OCI-M1 (cell line): ENCODE data around the gene APC2.

Experiments
- DNase-seq: peaks from one replicate; lab custom pipeline; 2025; lab: John Stamatoyannopoulos, UW

Gene APC2

DNA sequence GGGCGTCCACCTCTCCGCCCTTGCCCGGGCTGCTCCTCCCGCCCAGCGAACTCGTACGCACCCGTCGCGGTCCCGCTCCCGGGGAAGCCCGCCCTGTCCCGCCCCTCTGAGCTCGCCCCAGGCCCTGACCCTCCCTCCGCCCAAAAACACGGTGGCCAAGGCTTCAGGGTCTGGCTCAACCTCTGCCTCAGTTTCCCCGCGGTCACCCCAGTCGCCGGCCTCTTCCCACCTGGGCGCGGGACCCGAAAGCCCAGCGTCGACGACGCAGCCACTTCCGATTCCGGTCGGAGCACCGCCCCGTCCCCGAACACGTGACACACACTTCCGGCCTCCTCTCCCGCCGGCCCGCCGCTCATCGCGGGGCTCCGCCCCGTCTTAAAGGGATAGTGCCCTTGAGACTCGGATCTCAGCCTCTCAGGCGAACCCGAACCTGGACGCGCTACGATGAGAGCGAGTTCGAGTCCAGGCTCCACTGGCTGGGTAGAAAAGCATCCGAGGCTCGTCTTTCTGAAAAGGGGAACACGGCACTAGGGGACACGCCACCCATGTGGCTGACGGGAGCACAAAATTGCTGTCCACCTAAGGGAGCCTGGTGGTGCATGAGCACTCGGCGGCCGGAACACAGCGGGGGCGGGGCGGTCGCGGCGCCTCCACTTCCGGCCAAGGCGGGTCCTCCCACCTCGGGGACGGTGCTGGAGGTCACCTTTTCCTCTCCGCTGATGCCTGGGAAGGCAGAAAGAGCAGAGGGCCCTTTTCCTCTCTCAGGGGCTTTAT, 29.2 kb downstream of the APC2 start, which contains the start of gene C19orf25:
Gene C19orf25, minus strand, starts transcription at position 282 of the 774 bp plus-strand sequence. CDS start 312 bp downstream, outside the sequence.
- peak; percentile 94 for DNase-seq

- DNase-seq = no peak
These were observed 31.4 kb downstream of the APC2 start for GRCh38 chr19:1481224-1481892.

DNA sequence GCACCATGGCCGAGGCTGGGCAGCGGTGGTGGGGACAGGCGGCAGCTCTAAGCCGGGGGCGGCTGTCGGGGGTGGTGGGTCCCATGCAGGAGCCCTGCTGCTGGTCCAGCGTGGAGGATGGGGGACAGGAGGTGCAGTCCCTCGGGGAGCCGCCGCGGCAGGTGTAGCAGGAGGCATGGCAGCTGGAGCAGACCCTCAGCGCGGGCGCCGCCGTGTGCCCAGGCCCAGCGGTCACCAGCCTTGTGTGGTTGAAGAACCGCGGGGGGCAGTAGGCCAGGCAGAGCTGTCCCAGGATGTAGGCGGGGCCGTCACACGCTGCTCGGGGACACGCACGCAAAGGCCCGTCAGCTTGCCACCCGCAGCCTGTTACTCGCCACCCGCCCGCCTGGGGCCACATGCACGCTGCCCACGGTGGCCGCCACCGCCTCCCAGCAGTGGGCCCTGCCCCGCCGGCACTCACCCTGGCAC, 32.0 kb downstream of the APC2 start:
- DNase-seq = no peak

DNA sequence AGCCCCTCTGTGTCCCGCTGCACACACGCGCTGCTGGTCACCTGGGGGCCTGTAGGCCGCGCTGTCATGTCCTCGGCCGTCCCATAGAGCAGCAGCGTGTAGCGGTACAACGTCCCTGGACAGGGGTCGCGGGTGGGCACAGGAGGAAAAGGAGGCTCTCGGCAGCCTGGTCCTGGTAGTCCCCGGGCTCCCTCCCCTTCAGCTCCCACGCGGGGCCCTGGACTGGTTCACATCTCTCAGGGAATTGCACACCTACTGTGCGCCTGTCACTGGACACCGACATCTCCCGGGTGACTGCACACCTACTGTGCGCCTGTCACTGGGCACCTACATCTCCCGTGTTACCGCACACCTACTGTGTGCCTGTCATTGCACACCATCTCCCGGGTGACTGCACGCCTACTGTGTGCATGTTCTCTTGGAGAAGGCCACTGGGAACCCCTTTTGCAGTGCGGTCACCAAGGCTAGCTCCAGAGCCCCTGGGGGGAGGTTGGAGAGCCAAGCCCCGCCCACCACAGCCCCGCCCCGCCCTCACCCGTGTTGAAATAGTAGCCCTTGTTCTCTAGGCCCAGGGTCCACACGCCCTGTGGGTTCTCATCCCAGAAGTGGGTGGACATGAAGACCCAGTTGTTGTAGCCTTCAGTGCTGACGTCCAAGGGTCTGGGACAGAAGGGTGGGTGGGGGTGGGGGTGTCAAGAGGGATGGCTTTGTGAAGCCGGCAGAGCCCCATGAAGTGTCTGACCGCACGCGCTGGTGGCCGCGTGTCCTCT, 32.6 kb downstream of the APC2 start:
- no peak for DNase-seq

DNA sequence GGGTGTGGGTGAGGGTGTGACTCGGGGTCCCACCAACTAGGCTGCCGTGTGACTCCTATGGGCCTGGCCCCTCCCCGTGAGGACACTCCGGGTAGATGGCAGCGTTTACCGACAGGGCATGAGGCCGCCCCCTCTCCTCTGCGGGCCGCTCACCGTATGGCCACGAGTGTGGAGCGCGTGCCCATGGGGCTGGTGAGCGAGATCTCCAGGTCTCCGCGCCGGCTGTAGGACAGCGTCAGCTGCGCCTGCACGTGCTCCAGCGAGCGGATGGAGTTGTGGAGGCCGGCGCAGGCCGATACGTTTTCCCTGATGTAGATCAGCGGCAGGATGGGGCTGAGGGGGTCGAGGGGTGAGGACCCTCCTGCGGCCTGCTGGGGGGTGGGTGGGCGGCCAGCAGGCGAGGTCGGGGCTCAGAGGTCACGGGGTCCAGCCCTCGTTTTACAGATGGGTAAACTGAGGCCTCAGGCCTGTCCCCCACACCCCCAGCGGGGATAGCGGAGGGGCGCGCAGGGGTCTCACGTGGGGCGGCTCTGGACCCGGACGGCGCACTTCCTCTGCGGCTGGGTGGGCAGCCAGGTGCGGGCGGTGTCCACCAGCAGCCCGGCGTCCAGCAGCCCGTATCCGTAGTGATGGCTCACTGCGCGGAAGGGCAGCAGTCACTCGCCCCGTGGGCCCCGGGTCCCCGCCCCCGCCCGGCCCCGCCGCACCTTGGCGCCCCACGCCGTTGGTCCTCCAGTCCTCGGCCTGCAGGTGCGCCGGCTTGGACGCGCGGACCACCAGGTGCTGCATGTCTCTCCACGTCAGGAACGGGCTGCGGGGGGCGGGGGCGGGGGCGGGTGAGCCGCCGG, 33.4 kb downstream of the APC2 start:
- DNase-seq = no peak

DNA sequence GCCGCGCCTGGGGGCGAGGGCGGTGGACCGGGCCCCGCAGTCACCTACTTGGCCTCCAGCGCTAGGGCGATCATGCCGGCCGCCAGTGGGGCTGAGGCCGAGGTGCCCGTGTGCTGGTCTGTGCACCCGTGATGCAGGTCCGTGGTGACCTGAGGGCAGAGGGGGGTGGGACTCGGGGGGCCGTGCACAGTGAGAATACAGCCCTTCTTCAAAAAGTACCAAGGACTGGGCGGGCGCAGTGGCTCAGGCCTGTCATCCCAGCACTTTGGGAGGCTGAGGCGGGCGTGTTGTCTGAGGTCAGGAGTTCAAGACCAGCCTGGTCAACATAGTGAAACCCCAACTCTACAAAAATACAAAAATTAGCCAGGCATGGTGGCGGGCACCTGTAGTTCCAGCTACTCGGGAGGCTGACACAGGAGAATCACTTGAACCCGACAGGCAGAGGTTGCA, 34.1 kb downstream of the APC2 start:
- DNase-seq = no peak

GRCh38 chr19:1486720-1487575, 37.0 kb downstream of the APC2 start:
- no peak for DNase-seq

DNA sequence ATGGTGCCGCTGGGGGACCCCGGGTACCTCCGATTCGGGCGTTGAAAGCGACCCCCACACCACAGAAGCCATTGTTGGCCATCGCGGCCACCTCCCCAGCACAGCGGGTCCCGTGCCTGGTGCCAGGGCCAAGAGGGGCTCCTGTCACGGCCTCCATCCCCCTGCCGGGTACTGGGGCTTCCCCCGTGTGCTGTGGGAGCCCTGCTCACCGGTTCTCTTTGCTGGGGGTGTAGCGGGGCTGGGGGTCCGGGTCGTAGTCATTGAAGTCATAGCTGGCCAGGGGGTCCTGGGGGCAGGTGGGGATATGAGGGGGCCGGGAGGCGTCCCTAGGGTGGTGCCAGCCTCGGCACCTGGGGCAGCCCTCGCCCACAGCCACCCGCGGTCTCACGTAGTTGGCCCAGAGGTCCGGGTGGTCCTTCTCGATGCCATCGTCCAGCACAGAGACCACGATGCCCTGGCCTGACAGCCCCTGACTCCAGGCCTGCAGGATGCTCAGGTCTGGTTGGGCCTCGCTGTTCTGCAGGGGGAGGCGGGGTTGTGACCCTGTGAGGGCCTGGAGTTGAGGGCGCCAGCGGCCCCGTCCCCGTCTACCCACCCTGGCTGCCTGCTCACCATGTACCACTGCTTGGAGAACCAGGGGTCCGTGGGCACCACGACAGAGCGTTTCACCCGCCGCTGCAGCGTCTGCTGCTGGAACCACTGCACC, 37.8 kb downstream of the APC2 start:
- DNase-seq = no peak

DNA sequence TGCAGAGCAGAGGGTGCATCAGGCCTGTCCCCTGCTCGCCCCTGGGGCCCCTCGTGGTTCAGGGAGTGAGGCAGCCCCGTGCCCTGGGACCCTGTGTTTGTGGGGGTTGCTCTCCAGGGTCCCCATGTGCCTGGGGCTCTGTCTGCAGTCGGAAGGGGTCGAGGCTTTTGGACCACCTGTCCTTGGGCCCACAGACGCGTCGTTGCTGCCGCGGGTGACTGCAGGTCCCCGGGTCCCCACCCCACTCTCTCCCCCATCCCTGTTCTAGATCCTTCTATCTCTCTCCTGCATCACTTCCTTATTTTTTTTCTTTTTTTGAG, 38.3 kb downstream of the APC2 start:
- no peak for DNase-seq

GRCh38 chr19:1489463-1490310, 39.8 kb downstream of the APC2 start:
- no peak for DNase-seq

GRCh38 chr19:1490311-1491113, 40.6 kb downstream of the APC2 start, which contains the start of gene PCSK4:
Gene PCSK4 (minus strand): TSS chr19:1490350. CDS start chr19:1490346, 4 bp downstream.
- peak; percentile 97 for DNase-seq

- no peak for DNase-seq
These were observed 41.4 kb downstream of the APC2 start, which contains the start of gene REEP6 for GRCh38 chr19:1491114-1491848. Gene REEP6 (plus strand): TSS chr19:1491181. CDS start chr19:1491270, 89 bp downstream.

DNA sequence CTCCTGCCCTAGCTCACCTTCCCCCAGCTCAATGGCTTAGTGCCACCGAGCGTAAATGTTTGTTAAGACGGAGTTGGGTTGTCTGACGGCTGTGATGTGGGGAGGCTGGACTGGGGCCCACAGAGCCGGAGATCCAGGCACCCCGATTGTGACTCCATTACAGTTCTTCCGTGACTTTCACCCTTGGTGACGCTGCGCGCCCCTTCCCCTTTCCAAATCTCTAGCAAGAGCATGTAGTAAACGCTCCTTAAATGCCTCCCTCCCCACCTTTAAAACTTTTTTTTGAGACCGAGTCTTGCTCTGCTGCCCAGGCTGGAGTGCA, 41.9 kb downstream of the APC2 start:
- no peak for DNase-seq

DNA sequence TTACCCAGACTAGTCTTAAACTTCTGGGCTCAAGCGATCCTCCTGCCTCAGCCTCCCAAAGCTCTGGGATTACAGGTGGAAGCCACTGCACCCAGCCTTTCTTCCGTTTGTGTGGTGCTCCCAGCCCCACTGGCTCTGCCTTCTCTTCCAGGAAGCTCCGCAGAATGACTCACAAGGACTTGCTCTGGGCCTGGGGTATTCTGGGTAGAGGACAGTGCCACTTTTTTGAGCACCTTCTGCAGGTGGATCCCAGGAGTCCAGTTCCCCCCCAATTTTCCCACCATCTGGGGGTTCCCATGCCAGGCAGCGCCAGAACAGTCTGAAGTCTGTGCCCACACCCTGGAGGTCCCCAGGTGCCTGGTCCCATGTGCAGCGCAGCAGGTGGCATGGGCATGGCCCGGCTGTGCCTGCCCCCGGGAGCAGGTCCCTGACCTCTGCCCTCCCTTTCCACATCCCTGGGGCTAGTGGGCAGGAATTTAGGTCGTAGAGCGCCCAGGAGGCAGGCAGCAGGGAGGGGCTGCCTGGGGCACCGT, 42.6 kb downstream of the APC2 start:
- DNase-seq = no peak

GRCh38 chr19:1494115-1494815, 44.3 kb downstream of the APC2 start:
- DNase-seq = no peak

DNA sequence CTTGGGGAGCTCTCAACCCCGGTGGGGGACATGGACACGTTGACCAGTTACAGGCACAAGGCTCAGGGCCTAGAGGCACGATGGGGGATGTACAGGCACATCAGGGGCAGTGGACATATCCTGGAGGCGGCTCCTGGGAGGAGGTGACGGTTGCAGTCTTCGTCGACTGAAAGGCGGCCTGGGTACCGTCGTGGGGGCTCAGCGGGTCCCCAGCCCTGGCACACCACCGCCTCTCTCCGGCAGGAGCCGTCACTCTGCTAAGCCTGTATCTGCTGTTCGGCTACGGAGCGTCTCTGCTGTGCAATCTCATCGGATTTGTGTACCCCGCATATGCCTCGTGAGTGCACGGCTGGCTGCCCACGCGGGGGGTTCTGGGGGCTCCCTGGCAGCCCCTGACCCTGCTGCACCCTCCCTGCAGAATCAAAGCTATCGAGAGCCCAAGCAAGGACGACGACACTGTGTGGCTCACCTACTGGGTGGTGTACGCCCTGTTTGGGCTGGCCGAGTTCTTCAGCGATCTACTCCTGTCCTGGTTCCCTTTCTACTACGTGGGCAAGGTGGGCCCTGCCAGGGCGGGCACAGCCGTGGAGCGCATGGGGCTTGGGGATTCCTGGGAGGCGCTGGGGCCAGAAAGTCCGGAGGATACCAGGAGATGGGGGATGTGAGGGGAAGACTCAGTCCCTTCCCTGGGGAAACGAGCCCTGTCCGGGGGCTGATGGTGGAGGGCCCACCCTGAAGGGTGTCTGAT, 45.3 kb downstream of the APC2 start:
- no peak for DNase-seq
